ENCODE data around the gene CBARP.

DNA sequence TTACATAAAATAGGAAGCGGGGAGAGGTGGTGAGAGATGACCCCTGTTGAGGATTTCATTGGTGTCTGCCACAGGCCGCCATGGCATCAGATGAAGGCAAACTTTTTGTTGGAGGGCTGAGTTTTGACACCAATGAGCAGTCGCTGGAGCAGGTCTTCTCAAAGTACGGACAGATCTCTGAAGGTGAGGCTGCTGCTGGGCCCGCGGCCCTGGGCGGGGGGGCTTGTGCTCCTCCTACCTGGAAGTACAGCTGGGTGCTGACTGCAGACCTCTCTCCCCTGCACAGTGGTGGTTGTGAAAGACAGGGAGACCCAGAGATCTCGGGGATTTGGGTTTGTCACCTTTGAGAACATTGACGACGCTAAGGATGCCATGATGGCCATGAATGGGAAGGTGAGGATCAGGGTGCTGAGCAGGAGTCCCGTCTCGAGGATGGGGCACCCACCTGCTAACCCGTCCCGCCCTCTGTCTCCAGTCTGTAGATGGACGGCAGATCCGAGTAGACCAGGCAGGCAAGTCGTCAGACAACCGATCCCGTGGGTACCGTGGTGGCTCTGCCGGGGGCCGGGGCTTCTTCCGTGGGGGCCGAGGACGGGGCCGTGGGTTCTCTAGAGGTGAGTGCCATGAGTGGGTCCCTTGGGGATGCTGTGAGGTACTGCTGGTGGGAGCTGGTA lies 33.2 kb upstream of the CBARP start:
- TF ChIP-seq EP300 (IDR thresholded peaks at IDR 0.05) (no peak), POLR2A (IDR thresholded peaks at IDR 0.05) (no peak)

All from ovary (tissue), 1 donor.